Left ventricle myocardium superior (tissue), 1 donor: ENCODE data around the gene BMPR1A. TPM values are rescaled to one million over a fixed set of nuclear protein-coding genes. Genes with fewer than 3 reads are reported as not detected.

Source experiments
- ATAC-seq: fragments of 200-7000 bp; cut with Tn5 transposase; one replicate; pipeline ENCODE4 v1.9.1; 2020; ENCODE audit warnings: mild to moderate bottlenecking, moderate library complexity
- DNase-seq: peaks from one replicate; pipeline ENCODE4 v3.0.0-alpha.2; 2020
- intact Hi-C: fragments of 100-400 bp; cut with micrococcal nuclease; formaldehyde crosslinking; loops from one replicate; pipeline ENCODE4 v1.11.0; 2022
- total RNA-seq: library from RNA; stranded (reverse); fragmentation: NEBNext Ultra II Directional; extraction: Animal tissue kit (Norgen Biotek cat#: 25700); gene quantifications from one replicate; pipeline ENCODE4 v1.2.1, GENCODE V29; 2021
- donor health status: DM: no; HTN: yes; CAD: no; lungs with severe emphysema.

Gene BMPR1A
- total RNA-seq, 1 donor from 2014 or later = 48.4 TPM

DNA sequence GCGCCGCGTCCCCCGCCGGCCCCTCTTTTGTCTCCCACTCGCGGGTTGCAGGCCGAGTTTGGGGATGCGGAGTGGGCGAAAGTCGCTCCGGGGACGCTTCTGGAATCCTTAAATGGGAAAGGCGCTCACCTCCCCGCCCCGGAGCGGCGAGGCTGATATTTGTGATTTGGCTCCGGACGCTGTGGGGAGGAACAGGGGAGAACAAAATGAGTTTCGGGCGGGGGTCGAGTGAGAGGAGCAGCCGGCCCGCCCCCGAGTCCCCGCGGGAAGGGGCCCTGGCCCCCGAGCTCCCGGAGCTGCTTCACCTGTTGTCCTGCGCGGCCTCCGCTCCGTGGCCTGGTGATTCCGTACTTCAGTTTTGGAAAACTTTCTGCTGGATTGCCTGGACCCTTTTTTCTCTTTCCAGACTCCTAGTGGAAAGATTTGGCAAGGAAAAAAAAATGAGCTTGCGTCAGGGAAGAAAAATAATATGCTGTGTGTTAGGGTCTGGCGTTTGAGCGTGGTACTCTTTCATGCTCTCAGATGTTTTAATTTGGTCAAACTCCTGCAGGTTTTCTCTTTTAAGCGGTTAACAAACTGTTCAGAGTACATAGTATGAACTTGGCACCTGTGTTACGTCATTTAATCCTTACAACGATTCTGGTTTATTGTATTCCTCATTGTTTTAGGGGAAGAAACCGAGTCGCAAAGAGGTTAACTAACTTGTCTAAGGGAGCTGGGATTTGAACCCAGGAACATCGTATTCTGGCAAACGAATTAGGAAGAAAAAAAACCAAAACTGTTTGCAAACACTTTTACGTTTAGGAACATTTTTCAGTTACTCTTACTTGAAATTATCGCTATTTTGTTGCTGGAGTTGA lies 924 bp downstream of the BMPR1A start:
- ATAC-seq (no peak), DNase-seq (peak; percentile 60)
- intact Hi-C loops = no loop called here

DNA sequence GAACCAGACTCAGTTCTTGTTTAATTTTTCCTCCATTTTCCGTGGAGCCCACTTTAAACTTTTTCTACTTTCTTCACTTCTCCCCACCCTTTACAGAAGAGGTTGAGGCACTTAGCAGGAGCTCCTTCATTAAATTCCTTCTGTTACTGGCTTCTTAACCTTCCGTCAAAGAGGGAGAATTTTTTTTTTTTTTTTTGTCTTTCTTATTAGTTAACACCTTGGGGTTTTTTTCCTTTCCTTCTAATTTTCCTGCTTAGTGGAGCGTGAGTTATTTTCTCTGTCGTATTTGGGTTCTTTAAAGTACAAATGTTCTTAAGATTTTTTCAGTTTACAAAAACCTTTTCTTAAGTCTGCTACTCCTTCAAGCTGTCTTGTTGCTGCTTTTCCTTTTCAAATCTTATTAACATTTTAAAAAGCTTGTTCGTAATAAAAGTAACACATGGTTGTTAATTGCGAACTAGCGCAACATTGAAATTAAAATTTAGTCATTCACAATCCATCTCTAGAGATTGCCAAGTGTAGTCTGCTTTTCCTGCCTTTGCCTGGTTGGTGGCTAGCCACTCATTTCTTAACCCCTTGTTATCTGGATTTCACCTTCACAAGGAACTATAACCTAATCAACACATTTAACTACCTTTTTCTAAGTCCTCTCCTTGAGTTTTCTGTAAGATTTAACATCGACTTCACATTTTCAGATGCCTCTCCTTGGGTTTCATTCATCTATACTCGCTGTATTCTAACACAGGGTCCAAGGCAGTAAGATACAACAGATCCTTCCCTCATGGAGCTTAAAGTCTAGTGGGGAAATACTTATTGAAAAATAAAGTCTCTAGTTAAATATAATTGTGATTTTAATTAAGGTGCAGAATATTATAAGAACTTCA lies 2.0 kb downstream of the BMPR1A start:
- intact Hi-C loops = no loop called here
- DNase-seq = no peak
- ATAC-seq = no peak

DNA sequence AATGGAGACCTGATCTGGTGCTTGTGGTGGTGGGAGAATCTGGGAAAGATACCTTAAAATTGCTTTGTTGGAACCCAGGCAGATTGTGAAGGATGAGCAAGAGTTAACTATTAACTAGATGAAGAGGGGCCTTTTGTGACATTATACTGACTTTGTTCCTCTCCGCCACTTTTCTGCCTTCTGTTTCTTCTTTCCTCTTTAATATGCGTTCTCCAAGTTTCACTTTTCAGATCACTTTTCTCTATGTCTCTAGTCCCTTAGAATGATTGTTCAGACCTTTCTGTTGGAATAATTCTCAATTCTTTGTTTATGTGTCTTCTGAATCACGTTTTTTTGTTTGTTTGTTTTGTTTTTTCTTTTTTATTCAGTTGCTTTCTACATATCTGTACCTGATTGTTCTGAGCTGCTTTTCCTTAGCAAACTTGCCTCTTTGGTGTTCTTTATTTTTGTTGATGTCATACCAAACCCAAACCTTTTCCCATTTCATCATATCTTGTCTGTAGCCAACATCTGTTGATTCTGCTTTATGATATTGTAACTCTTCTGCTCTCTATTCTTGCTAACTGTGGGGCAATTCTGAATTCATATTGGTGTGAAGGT lies 2.8 kb downstream of the BMPR1A start:
- intact Hi-C loops = no loop called here
- ATAC-seq = no peak

GRCh38 chr10:86763404-86763803 lies 7.0 kb downstream of the BMPR1A start:
- intact Hi-C loops = no loop called here
- ATAC-seq = no peak
- no peak for DNase-seq

More for the DNA sequence above, 2.8 kb downstream of the BMPR1A start:
- no peak for DNase-seq

DNA sequence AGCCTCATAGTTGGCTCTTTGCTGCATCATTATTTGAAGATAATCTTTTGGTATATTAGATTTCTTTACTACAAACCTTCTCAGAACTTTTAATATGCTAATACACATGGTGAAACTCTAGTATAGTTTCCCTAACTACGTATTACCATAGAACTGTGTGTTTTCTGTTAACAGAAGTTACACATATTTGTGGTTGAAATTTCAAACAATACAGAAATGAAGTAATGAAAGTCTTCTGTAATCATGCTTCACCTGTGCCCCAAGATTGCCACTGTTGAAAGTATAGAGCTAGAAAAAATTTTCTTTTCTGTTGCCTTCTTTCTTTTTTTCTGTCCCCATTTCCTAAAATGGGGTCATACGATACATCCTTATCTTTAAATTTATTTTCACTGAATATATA lies 9.1 kb downstream of the BMPR1A start:
- ATAC-seq = no peak
- no peak for DNase-seq
- intact Hi-C loops = no loop called here

- intact Hi-C loops = no loop called here
- ATAC-seq = no peak
- no peak for DNase-seq
These were observed 12.1 kb downstream of the BMPR1A start for GRCh38 chr10:86768412-86769062.

DNA sequence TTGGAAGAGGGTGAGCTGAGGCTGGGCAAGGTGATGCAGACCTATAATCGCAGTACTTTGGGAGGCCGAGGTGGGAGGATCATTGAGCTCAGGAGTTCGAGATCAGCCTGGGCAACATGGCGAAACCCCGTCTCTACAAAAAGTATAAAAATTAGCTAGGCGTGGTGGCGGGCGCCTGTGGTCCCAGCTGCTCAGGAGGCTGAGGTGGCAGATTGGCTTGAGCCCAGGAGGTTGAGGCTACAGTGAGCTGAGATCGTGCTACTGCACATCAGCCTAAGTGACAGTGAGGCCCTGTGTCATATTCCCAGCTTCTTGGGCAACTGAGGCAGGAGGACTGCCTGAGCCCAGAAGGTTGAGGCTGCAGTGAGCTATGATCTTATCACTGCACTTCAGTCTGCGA lies 13.6 kb downstream of the BMPR1A start:
- ATAC-seq (peak; percentile 31), DNase-seq (no peak)
- intact Hi-C loops = no loop called here

- DNase-seq (no peak), ATAC-seq (peak; percentile 82)
- intact Hi-C loops = no loop called here
These were observed 14.1 kb downstream of the BMPR1A start for GRCh38 chr10:86770412-86770960.

- DNase-seq = no peak
- ATAC-seq = no peak
- intact Hi-C loops = no loop called here
These were observed 17.1 kb downstream of the BMPR1A start for GRCh38 chr10:86773498-86773897.

- no peak for DNase-seq
- peak; percentile 14 for ATAC-seq
- intact Hi-C loops = no loop called here
These were observed 18.8 kb downstream of the BMPR1A start for GRCh38 chr10:86775056-86775869.

GRCh38 chr10:86775870-86776180 lies 19.4 kb downstream of the BMPR1A start:
- ATAC-seq (peak; percentile 25), DNase-seq (no peak)
- intact Hi-C loops = no loop called here

- DNase-seq (no peak), ATAC-seq (no peak)
- intact Hi-C loops = no loop called here
These were observed 23.0 kb downstream of the BMPR1A start for GRCh38 chr10:86779220-86780017.

DNA sequence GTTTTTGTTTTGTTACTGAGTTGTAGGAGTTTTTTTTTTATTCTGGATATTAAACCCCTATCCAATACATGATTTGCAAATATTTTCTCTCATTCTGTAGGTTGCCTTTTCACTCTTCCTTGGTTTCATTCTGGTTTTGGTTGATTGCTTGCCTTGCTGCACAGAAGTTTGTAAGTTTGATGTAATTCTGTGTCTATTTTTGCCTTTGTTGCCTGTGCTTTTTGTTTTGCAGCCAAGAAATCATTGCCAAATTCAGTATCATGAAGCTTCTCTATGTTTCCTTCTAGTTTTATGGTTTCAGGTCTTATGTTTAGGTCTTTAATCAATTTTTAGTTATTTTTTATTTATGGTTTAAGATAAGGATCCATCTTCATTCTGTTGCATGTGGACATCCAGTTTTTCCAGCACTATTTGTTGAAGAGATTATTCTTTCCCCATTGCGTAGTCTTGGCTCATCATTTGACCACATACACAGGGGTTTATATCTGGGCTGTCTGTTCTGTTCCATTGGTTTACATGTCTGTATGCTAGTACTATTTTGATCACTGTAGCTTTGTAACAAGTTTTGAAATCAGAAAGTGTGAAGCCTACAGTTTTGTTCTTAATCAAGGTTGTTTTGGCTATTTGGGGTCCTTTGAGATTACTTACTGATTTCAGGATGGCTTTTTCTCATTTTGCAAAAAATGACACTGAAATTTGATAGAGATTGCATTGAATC lies 26.4 kb downstream of the BMPR1A start:
- intact Hi-C loops = no loop called here
- ATAC-seq = peak; percentile 73

GRCh38 chr10:86785037-86785436 lies 28.6 kb downstream of the BMPR1A start:
- DNase-seq (no peak), ATAC-seq (no peak)
- intact Hi-C loops = no loop called here

More for the DNA sequence above, 26.4 kb downstream of the BMPR1A start:
- DNase-seq = no peak

GRCh38 chr10:86785968-86786367 lies 29.5 kb downstream of the BMPR1A start:
- ATAC-seq (peak; percentile 60), DNase-seq (no peak)
- intact Hi-C loops = no loop called here

DNA sequence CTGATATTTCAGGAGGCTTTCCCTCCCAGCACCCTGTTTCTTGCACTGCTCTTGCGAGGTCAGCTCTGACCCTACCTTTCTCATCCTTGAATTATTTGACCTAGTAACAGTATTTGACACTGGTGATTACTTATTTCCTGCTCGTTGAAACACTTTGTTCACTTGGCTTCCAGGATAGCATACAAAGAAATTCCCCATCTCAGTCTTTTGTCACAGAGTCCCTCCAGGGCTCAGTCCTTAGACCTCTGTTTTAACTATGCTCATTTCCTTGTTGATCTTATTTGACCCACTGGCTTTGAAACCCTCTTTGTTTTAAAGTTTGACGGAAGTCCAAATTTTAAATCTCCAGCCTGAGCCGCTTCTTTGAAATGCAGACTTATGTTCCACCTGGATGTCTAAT lies 29.9 kb downstream of the BMPR1A start:
- intact Hi-C loops = no loop called here
- ATAC-seq (peak; percentile 8), DNase-seq (no peak)

DNA sequence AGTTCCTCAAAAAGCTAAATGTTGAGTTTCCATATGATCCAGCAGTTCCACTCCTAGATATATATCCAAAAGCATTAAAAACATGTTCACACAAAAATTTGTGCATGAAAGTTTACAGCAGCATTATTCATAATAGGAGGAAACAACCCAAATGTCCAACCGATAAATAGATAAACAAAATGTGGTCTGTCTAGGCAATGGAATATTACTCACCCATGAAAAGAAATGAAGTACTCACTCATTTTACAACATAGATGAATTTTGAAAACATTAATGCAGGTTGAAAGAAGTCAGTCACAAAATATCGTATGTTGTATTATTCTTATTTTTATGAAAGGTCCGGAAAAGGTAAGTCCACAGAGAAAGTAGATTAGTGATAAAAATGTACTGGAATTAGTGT lies 34.0 kb downstream of the BMPR1A start:
- ATAC-seq (no peak), DNase-seq (no peak)
- intact Hi-C loops = no loop called here
